Upper lobe of right lung (tissue), 1 donor: Measurements from ENCODE around the gene PDE11A. TPM values are rescaled to one million over a fixed set of nuclear protein-coding genes. Genes with fewer than 3 reads are reported as not detected.

Source experiments
- ATAC-seq: fragments of 200-7000 bp; cut with Tn5 transposase; one replicate; pipeline ENCODE4 v1.9.1; 2020; ENCODE audit warnings: mild to moderate bottlenecking, moderate library complexity
- DNase-seq: peaks from one replicate; pipeline ENCODE4 v3.0.0-alpha.2; 2020
- H3K27ac ChIP-seq: fragments of 200-600 bp; one replicate; pipeline ENCODE4 v1.8.0; 2022
- H3K27me3 ChIP-seq: fragments of 200-600 bp; one replicate; pipeline ENCODE4 v1.8.0; 2022; ENCODE audit warnings: mild to moderate bottlenecking
- H3K36me3 ChIP-seq: fragments of 200-600 bp; one replicate; pipeline ENCODE4 v1.8.0; 2022
- H3K4me1 ChIP-seq: fragments of 200-600 bp; one replicate; pipeline ENCODE4 v1.8.0; 2022
- H3K4me3 ChIP-seq: fragments of 200-600 bp; one replicate; pipeline ENCODE4 v1.8.0; 2022; ENCODE audit warnings: mild to moderate bottlenecking
- H3K9me3 ChIP-seq: fragments of 200-600 bp; one replicate; pipeline ENCODE4 v1.8.0; 2022
- CTCF ChIP-seq: fragments of 200-600 bp; IDR thresholded peaks from one replicate; pipeline ENCODE4 v1.8.0; 2022; ENCODE audit warnings: antibody characterized with exemption
- intact Hi-C: fragments of 100-400 bp; cut with DNase I; formaldehyde crosslinking; loops from one replicate; pipeline ENCODE4 v1.11.0; 2022
- total RNA-seq: library from RNA; stranded (reverse); fragmentation: NEBNext Ultra II Directional; extraction: Animal tissue kit (Norgen Biotek cat#: 25700); gene quantifications from one replicate; pipeline ENCODE4 v1.2.1, GENCODE V29; 2021
- donor health status: DM: no; HTN: yes; CAD: no; lungs with severe emphysema.

Gene PDE11A
- total RNA-seq, 1 donor from 2014 or later, result not detected

GRCh38 chr2:177667626-177668025 is 405.0 kb downstream of the PDE11A start:
- Histone ChIP-seq H3K27me3 (peaks cover 3% of the 10 kb centered on the region), H3K9me3 (no peaks in the 10 kb centered on the region), H3K4me1 (no peaks in the 10 kb centered on the region), H3K27ac (no peak overlapping the region), H3K36me3 (no peaks in the 10 kb centered on the region), H3K4me3 (no peak overlapping the region)
- no peak for TF ChIP-seq CTCF
- DNase-seq, result no peak
- intact Hi-C loops, result no loop called here
- no peak for ATAC-seq

GRCh38 chr2:177666408-177666807 is 406.2 kb downstream of the PDE11A start:
- H3K4me3 ChIP-seq, result no peak overlapping the region
- H3K27ac ChIP-seq, result no peak overlapping the region
- H3K4me1 ChIP-seq, result no peaks in the 10 kb centered on the region
- H3K27me3 ChIP-seq, result peaks cover 3% of the 10 kb centered on the region
- TF ChIP-seq CTCF, result no peak
- H3K9me3 ChIP-seq, result no peaks in the 10 kb centered on the region
- intact Hi-C loops, result no loop called here
- ATAC-seq (no peak), DNase-seq (no peak)
- no peaks in the 10 kb centered on the region for H3K36me3 ChIP-seq

GRCh38 chr2:177665948-177666347 is 406.6 kb downstream of the PDE11A start:
- intact Hi-C loops, result no loop called here
- no peak overlapping the region for H3K4me3 ChIP-seq
- no peaks in the 10 kb centered on the region for H3K36me3 ChIP-seq
- peaks cover 3% of the 10 kb centered on the region for H3K27me3 ChIP-seq
- DNase-seq (no peak), ATAC-seq (no peak)
- no peaks in the 10 kb centered on the region for H3K9me3 ChIP-seq
- H3K27ac ChIP-seq, result no peak overlapping the region
- H3K4me1 ChIP-seq, result no peaks in the 10 kb centered on the region
- no peak for TF ChIP-seq CTCF

GRCh38 chr2:177665328-177665727 is 407.2 kb downstream of the PDE11A start:
- Histone ChIP-seq H3K4me3 (no peak overlapping the region), H3K27me3 (peaks cover 3% of the 10 kb centered on the region), H3K9me3 (no peaks in the 10 kb centered on the region), H3K27ac (no peak overlapping the region), H3K4me1 (no peaks in the 10 kb centered on the region), H3K36me3 (no peaks in the 10 kb centered on the region)
- intact Hi-C loops, result no loop called here
- ATAC-seq (no peak), DNase-seq (no peak)
- TF ChIP-seq CTCF, result no peak

- Histone ChIP-seq H3K27ac (no peak overlapping the region), H3K36me3 (no peaks in the 10 kb centered on the region), H3K4me1 (no peaks in the 10 kb centered on the region), H3K27me3 (peaks cover 3% of the 10 kb centered on the region), H3K9me3 (no peaks in the 10 kb centered on the region), H3K4me3 (no peak overlapping the region)
- intact Hi-C loops, result no loop called here
- DNase-seq, result no peak
- TF ChIP-seq CTCF, result no peak
- ATAC-seq, result no peak
Measured at GRCh38 chr2:177662895-177663294, 409.7 kb downstream of the PDE11A start.

- DNase-seq, result no peak
- H3K4me1 ChIP-seq, result no peaks in the 10 kb centered on the region
- no peak for TF ChIP-seq CTCF
- H3K27me3 ChIP-seq, result no peaks in the 10 kb centered on the region
- ATAC-seq, result no peak
- H3K36me3 ChIP-seq, result no peaks in the 10 kb centered on the region
- no peak overlapping the region for H3K27ac ChIP-seq
- no peaks in the 10 kb centered on the region for H3K9me3 ChIP-seq
- no peak overlapping the region for H3K4me3 ChIP-seq
- intact Hi-C loops, result no loop called here
Measured at GRCh38 chr2:177660742-177661141, 411.8 kb downstream of the PDE11A start.
